H1 (cell line): ENCODE results near the gene STX10. TPM values are rescaled to one million over a fixed set of nuclear protein-coding genes. Genes with fewer than 3 reads are reported as not detected.
A peak's percentile ranks its signal among the peaks of the same experiment; 100 is the strongest.

Experiments
- CTCF ChIA-PET: fragments of 300-600 bp; sonication (Branson Sonifier 250); formaldehyde crosslinking; loops from one replicate; lab custom pipeline; 2021; ENCODE audit not compliant: partially characterized antibody; lab: Charles Lee
- POLR2A ChIA-PET: fragments of 300-600 bp; sonication (Branson Sonifier 250); formaldehyde crosslinking; loops from one replicate; lab custom pipeline; 2021; ENCODE audit warnings: inconsistent platforms; ENCODE audit not compliant: partially characterized antibody; lab: Charles Lee
- DNase-seq, 2 experiments: peaks; one replicate each; pipeline versions ENCODE4 v3.0.0 to v3.0.0-alpha.2; 2010 to 2022; ENCODE audit warnings: low spot score in 2 of 2, low read depth in 1 of 2, mixed read lengths in 1 of 2
- FAIRE-seq: peaks from 2 replicates; lab custom pipeline; 2011; peaks lifted over from hg19 to GRCh38; lab: Jason Lieb, UNC
- H2AFZ ChIP-seq: 2 replicates; pipeline ENCODE4 v1.8.1; 2012; ENCODE audit warnings: low read length, inconsistent platforms
- H2AK5ac ChIP-seq: 2 replicates; pipeline ENCODE4 v1.6.1; 2013; ENCODE audit warnings: low read depth, low read length
- H2BK120ac ChIP-seq: replicated peaks from 2 replicates; pipeline ENCODE3; 2013; ENCODE audit warnings: low read depth, low read length, inconsistent platforms
- H2BK12ac ChIP-seq: 2 replicates; pipeline ENCODE4 v1.6.1; 2013; ENCODE audit warnings: low read depth, low read length
- H2BK15ac ChIP-seq: 2 replicates; pipeline ENCODE4 v1.6.1; 2013; ENCODE audit warnings: low read length
- H2BK20ac ChIP-seq: 2 replicates; pipeline ENCODE4 v1.6.1; 2013; ENCODE audit warnings: low read length
- H2BK5ac ChIP-seq: 2 replicates; pipeline ENCODE4 v1.6.1; 2013; ENCODE audit warnings: low read depth, low read length
- H3K14ac ChIP-seq: 2 replicates; pipeline ENCODE4 v1.6.1; 2013; ENCODE audit warnings: inconsistent platforms; ENCODE audit not compliant: insufficient read length
- H3K18ac ChIP-seq: 2 replicates; pipeline ENCODE4 v1.6.1; 2013; ENCODE audit warnings: low read length; ENCODE audit errors: extremely low read depth
- H3K23ac ChIP-seq: 2 replicates; pipeline ENCODE4 v1.6.1; 2013; ENCODE audit warnings: inconsistent platforms; ENCODE audit not compliant: insufficient read length
- H3K23me2 ChIP-seq: 2 replicates; pipeline ENCODE4 v1.6.1; 2013; ENCODE audit warnings: low read depth, low read length
- H3K27ac ChIP-seq: 2 replicates; pipeline ENCODE4 v1.6.1; 2011; ENCODE audit warnings: low read depth, low read length, inconsistent platforms
- H3K27me3 ChIP-seq, 4 experiments: replicated peaks in 1 of 4; 1 replicate in 1 of 4; 2 replicates in 3 of 4; pipeline versions ENCODE4 v1.6.1 to v1.8.1; 2011 to 2013; ENCODE audit warnings: low read length in 3 of 4, mild to moderate bottlenecking in 3 of 4, inconsistent platforms in 2 of 4, mixed read lengths in 2 of 4, moderate library complexity in 1 of 4; ENCODE audit not compliant: control insufficient read depth in 3 of 4, insufficient read depth in 3 of 4; ENCODE audit errors: extremely low read depth in 1 of 4
- H3K36me3 ChIP-seq, 4 experiments: 2 replicates each; pipeline versions ENCODE4 v1.6.1 to v1.8.1; 2011 to 2013; ENCODE audit warnings: mild to moderate bottlenecking in 4 of 4, low read length in 3 of 4, moderate library complexity in 2 of 4, control low read depth in 1 of 4, inconsistent platforms in 1 of 4; ENCODE audit not compliant: insufficient read depth in 4 of 4, control insufficient read depth in 2 of 4
- H3K4ac ChIP-seq: replicated peaks from 2 replicates; pipeline ENCODE3; 2013; ENCODE audit warnings: low read length, low read depth, mixed read lengths, inconsistent platforms; ENCODE audit not compliant: insufficient read length
- H3K4me1 ChIP-seq, 4 experiments: replicated peaks in 1 of 4; 1 replicate in 1 of 4; 2 replicates in 3 of 4; pipeline versions ENCODE4 v1.6.1 to v1.8.1; 2011 to 2013; ENCODE audit warnings: low read length in 3 of 4, inconsistent platforms in 2 of 4, mixed read lengths in 1 of 4; ENCODE audit not compliant: insufficient read depth in 4 of 4, control insufficient read depth in 3 of 4
- H3K4me2 ChIP-seq, 2 experiments: 2 replicates each; pipeline versions ENCODE4 v1.6.1 to v1.8.1; 2011 to 2013; ENCODE audit warnings: low read depth in 2 of 2, low read length in 2 of 2, control low read depth in 1 of 2, inconsistent platforms in 1 of 2, mild to moderate bottlenecking in 1 of 2; ENCODE audit not compliant: insufficient read depth in 1 of 2
- H3K4me3 ChIP-seq, 4 experiments: fragments of 200-600, 300-600 bp in 1 of 4; sonication (generic), shearing (Covaris generic), sonication (Bioruptor Twin) in 1 of 4; 2 replicates each; pipeline versions ENCODE4 v1.5.1 to v1.8.1; 2011 to 2016; ENCODE audit warnings: low read length in 4 of 4, low read depth in 3 of 4, control low read depth in 2 of 4, inconsistent platforms in 2 of 4, mild to moderate bottlenecking in 2 of 4, mixed read lengths in 1 of 4, moderate library complexity in 1 of 4; ENCODE audit not compliant: insufficient read depth in 2 of 4; ENCODE audit errors: extremely low read depth in 1 of 4
- H3K56ac ChIP-seq: replicated peaks from 2 replicates; pipeline ENCODE3; 2013; ENCODE audit warnings: low read depth, mild to moderate bottlenecking, mixed read lengths, low read length, inconsistent platforms; ENCODE audit not compliant: insufficient read length
- H3K79me1 ChIP-seq: 2 replicates; pipeline ENCODE4 v1.6.1; 2013; ENCODE audit warnings: low read depth, low read length, control low read depth
- H3K79me2 ChIP-seq, 2 experiments: 2 replicates each; pipeline versions ENCODE4 v1.6.1 to v1.8.1; 2012 to 2013; ENCODE audit warnings: low read length in 2 of 2, mild to moderate bottlenecking in 2 of 2, inconsistent platforms in 1 of 2; ENCODE audit not compliant: insufficient read depth in 2 of 2, control insufficient read depth in 1 of 2
- H3K9ac ChIP-seq, 4 experiments: replicated peaks in 1 of 4; 1 replicate in 1 of 4; 2 replicates in 3 of 4; pipeline versions ENCODE4 v1.6.1 to v1.8.1; 2011 to 2013; ENCODE audit warnings: low read depth in 3 of 4, low read length in 3 of 4, control low read depth in 2 of 4, mild to moderate bottlenecking in 2 of 4, moderate library complexity in 2 of 4, inconsistent platforms in 1 of 4; ENCODE audit errors: extremely low read depth in 1 of 4
- H3K9me3 ChIP-seq, 2 experiments: 2 replicates each; pipeline versions ENCODE4 v1.6.1 to v1.8.1; 2012 to 2013; ENCODE audit warnings: mild to moderate bottlenecking in 2 of 2, moderate library complexity in 2 of 2, control low read depth in 1 of 2, inconsistent platforms in 1 of 2, low read depth in 1 of 2, low read length in 1 of 2, mixed read lengths in 1 of 2; ENCODE audit not compliant: insufficient read depth in 2 of 2
- H4K20me1 ChIP-seq, 2 experiments: replicated peaks in 1 of 2; 2 replicates each; pipeline versions ENCODE3 to v1.8.1; 2011 to 2013; ENCODE audit warnings: inconsistent platforms in 2 of 2, low read length in 2 of 2, mild to moderate bottlenecking in 1 of 2; ENCODE audit not compliant: insufficient read depth in 2 of 2, control insufficient read depth in 1 of 2
- H4K5ac ChIP-seq: 2 replicates; pipeline ENCODE4 v1.6.1; 2013; ENCODE audit warnings: low read length, low read depth, mixed read lengths, inconsistent platforms; ENCODE audit not compliant: insufficient read length
- H4K8ac ChIP-seq: 2 replicates; pipeline ENCODE4 v1.8.0; 2013; ENCODE audit warnings: mild to moderate bottlenecking, moderate library complexity, low read length, inconsistent platforms; ENCODE audit not compliant: insufficient read depth; ENCODE audit errors: extremely low read depth
- H4K91ac ChIP-seq: replicated peaks from 2 replicates; pipeline ENCODE3; 2013; ENCODE audit warnings: low read length, mixed read lengths, inconsistent platforms; ENCODE audit not compliant: insufficient read length
- BACH1 ChIP-seq: IDR thresholded peaks from 2 replicates; pipeline ENCODE4 v1.6.1; 2012; ENCODE audit warnings: low read length, improper control_type of control experiment
- CTBP2 ChIP-seq: IDR thresholded peaks from 2 replicates; pipeline ENCODE4 v1.7.0; 2011; ENCODE audit warnings: borderline replicate concordance, mild to moderate bottlenecking, moderate library complexity, mixed read lengths, low read length; ENCODE audit not compliant: insufficient read depth, insufficient read length
- CTCF ChIP-seq, 3 experiments: IDR thresholded peaks; 1 replicate in 2 of 3; 2 replicates in 1 of 3; pipeline versions ENCODE4 v1.5.1 to v1.6.1; 2011; ENCODE audit warnings: low read length in 3 of 3, mild to moderate bottlenecking in 3 of 3, inconsistent platforms in 2 of 3, low read depth in 1 of 3, moderate library complexity in 1 of 3; ENCODE audit not compliant: insufficient read depth in 1 of 3; ENCODE audit errors: control extremely low read depth in 1 of 3
- NRF1 ChIP-seq: IDR thresholded peaks from 2 replicates; pipeline ENCODE4 v1.6.1; 2011; ENCODE audit warnings: mild to moderate bottlenecking, low read depth, low read length, improper control_type of control experiment
- RFX5 ChIP-seq: IDR thresholded peaks from 2 replicates; pipeline ENCODE4 v1.6.1; 2011; ENCODE audit warnings: low read depth, low read length, improper control_type of control experiment, borderline replicate concordance
- RXRA ChIP-seq: IDR thresholded peaks from 2 replicates; pipeline ENCODE4 v1.6.1; 2011; ENCODE audit warnings: low read depth, mild to moderate bottlenecking, low read length, moderate library complexity; ENCODE audit not compliant: insufficient read depth
- SP2 ChIP-seq: IDR thresholded peaks from 2 replicates; pipeline ENCODE4 v1.6.1; 2012; ENCODE audit warnings: mild to moderate bottlenecking, low read length, inconsistent platforms
- SP4 ChIP-seq: IDR thresholded peaks from 2 replicates; pipeline ENCODE4 v1.6.1; 2012; ENCODE audit warnings: low read length, inconsistent platforms
- WGBS, 2 experiments: shearing (Covaris generic) in 1 of 2; methylation state at CpG; one replicate each; pipeline versions ENCODE4 v1.1.6 to v1.1.7; 2013 to 2015; ENCODE audit warnings: low lambda C conversion rate in 2 of 2, mixed read lengths in 2 of 2, inconsistent platforms in 1 of 2, low coverage in 1 of 2, missing lambda C conversion rate in 1 of 2; ENCODE audit not compliant: insufficient replicate concordance in 2 of 2, insufficient coverage in 1 of 2, insufficient read length in 1 of 2; ENCODE audit errors: extremely low coverage in 1 of 2, missing lambda C conversion rate in 1 of 2; 5-methylcytosine and 5-hydroxymethylcytosine counted together
- polyA plus RNA-seq, 7 experiments: library from polyadenylated mRNA; depleted of rRNA in 3 of 7; stranded (reverse) in 5 of 7; unstranded in 2 of 7; fragments of >200 nt in 5 of 7; fragments of 200-250 nt in 2 of 7; gene quantifications; 1 replicate in 5 of 7; 2 replicates in 1 of 7; 4 replicates in 1 of 7; pipeline versions ENCODE4 v1.2.1 to v1.2.3, GENCODE V29; 2011 to 2013; ENCODE audit warnings: missing spikeins in 2 of 7, mixed read lengths in 2 of 7
- total RNA-seq: library from RNA; stranded (reverse); fragmentation: NEBNext Ultra II Directional; extraction: Animal tissue kit (Norgen Biotek cat#: 25700); gene quantifications from 2 replicates; pipeline ENCODE4 v1.2.1, GENCODE V29; 2021

The STX10 gene
- total and polyA plus RNA-seq, 2 of the 8 experiments (the other 6 are each of a cell fraction or from before 2014, with no cell fraction given) = 53.0 to 80.1 TPM

- Histone ChIP-seq H3K9ac (peak overlapping the region in 3 of 4 experiments; percentile 55 to 74 (median 68); a peak in 6 of 7 replicates), H2AFZ (no peak overlapping the region), H4K8ac (peak overlapping the region; percentile 90), H4K5ac (peak overlapping the region; percentile 88), H3K18ac (peak overlapping the region; percentile 99), H2AK5ac (peak overlapping the region; percentile 88), H3K79me2 (no peaks in the 10 kb centered on the region), H2BK15ac (0 out of 2 replicates have a peak overlapping the region, but pooled peaks have one; percentile 19), H3K27ac (peak overlapping the region; percentile 95), H3K56ac (peak overlapping the region; percentile 75), H3K23me2 (peaks cover 13% of the 10 kb centered on the region; the same call in 1 of the 2 replicates), H4K91ac (peak overlapping the region; percentile 90), H2BK20ac (peak overlapping the region; percentile 91), H3K27me3 (no peaks in the 10 kb centered on the region), H3K23ac (no peak overlapping the region), H3K4me2 (peak overlapping the region; percentile 82 to 95), H3K79me1 (no peaks in the 10 kb centered on the region; the same call in 1 of the 2 replicates), H3K36me3 (no peaks in the 10 kb centered on the region), H3K4me1 (peaks cover 18 to 34% (median 20%) of the 10 kb centered on the region in 4 experiments), H4K20me1 (no peaks in the 10 kb centered on the region), H2BK5ac (peak overlapping the region; percentile 99), H3K4me3 (peak overlapping the region; percentile 7 to 62 (median 46)), H2BK12ac (peak overlapping the region; percentile 99), H2BK120ac (peak overlapping the region; percentile 45), H3K14ac (no peak overlapping the region), H3K4ac (peak overlapping the region; percentile 86), H3K9me3 (no peaks in the 10 kb centered on the region)
- POLR2A ChIA-PET = interaction anchor here (0.5 to 12.0 kb wide), 28 partner anchors 9 to 896 kb away, joined by 3 to 530 read pairs (median 5); partner anchors contain the start of genes CACNA1A, IER2, NACC1 and STX10
- 5% methylated on average over 18 of the region's 19 CpGs; no CpG with 5 or more reads in 1 of the 2 experiments for WGBS, 2 experiments
- CTCF ChIA-PET = interaction anchor here (0.7 to 5.2 kb wide), 8 partner anchors 10 to 154 kb away, joined by 3 to 34 read pairs (median 4); no protein-coding TSS in a partner anchor
- DNase-seq (peak; percentile 89 to 99), FAIRE-seq (no peak)
- TF ChIP-seq CTCF (IDR thresholded peaks at IDR 0.05; ENCODE audit: control extremely low read depth in 1 of 3, insufficient read depth in 1 of 3, low read depth in 1 of 3, low read length in 3 of 3) (no peak), RFX5 (no peak), SP2 (no peak), SP4 (0 out of 2 replicates have a peak, but pooled peaks have one; percentile 32), CTBP2 (peak; percentile 97), BACH1 (peak; percentile 82), NRF1 (no peak), RXRA (peak; percentile 74; the same call in 1 of the 2 replicates)
These were observed 14.4 kb upstream of the STX10 start for GRCh38 chr19:13164343-13165161.
